Neuronal stem cell (in vitro differentiated cells): Measurements from ENCODE around the gene KIAA0930.
A peak's percentile ranks its signal among the peaks of the same experiment; 100 is the strongest.

Experiments
- small RNA-seq: library from polyadenylated mRNA; stranded (forward); fragments of <200 nt; extraction: miRNeasy Mini kit (QIAGEN cat#:217004); gene quantifications from one replicate; pipeline ENCODE3, GENCODE V24; 2013; ENCODE audit not compliant: insufficient read depth

The KIAA0930 gene

Small RNA genes within 50 kb of the gene (small RNA-seq; reads per million reads assigned to genes)
- gene MIR1249, result 27.6 reads per million, percentile 86 among the genes with 10 or more reads in this experiment
